Erythroblast (primary cell): Measurements from ENCODE around the gene PDS5B.

Experiments used
- GATA1 ChIP-seq: IDR thresholded peaks from 2 replicates; pipeline ENCODE4 v1.6.1; 2011; ENCODE audit warnings: low read depth, mild to moderate bottlenecking, control low read depth, low read length, moderate library complexity
- POLR2A ChIP-seq: IDR thresholded peaks from 2 replicates; pipeline ENCODE4 v1.6.1; 2011; ENCODE audit warnings: mild to moderate bottlenecking, low read length

DNA sequence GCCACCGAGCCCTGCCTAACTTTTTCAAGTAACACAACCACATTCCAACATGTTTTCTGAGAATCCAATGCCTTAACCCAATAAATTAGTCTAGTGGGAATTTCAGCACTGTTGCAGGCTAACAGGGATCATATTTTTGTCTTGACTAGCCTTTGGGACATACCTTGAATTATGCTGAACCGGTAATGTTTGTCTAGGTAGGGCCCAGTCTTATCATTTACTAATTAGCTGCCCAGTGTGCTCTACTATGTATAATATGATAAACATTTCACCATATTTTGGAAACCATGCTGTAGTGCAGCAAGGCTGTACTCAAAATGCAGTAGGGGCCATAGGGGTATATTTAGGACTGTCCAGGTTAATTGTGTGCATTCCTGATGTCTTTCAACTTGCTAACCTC, 3.3 kb upstream of the PDS5B start:
- TF ChIP-seq POLR2A (no peak), GATA1 (no peak)
